ENCODE data around the gene MCC.

MCC gene

DNA sequence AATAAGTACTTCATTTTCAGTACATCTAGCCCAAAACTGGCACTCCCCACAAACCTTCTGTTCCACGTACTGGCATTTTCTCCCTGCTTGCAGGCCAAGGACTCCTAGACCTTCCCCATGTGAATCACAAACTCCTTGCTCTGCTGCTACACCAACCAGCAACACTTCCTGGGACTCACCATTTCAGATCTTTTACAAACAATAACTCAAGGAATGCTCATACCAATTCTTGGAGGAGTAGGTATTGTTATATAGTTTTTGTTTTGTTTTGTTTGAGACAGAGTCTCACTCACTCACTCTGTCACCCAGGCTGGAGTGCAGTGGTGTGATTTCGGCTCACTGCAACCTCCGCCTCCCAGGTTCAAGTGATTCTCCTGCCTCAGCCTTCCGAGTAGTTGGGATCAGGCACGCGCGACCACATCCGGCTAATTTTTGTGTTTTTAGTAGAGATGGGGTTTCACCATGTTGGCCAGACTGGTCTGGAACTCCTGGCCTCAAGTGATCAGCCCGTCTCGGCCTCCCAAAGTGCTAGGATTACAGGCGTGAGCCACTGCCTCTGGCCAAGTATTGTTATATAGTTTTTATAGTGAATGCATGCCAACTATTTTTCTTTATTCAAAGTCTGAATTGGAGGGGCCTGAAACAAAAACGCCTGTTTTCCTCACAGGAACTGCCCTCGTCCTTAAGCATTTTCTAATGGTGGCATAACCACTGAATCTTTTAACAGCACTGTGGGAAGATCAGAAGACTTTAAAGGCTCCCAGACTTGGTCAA, 264.2 kb downstream of the MCC start:
- H3K4me1 ChIP-seq (ENCODE audit: control insufficient read depth, insufficient read depth, low read length), result peaks cover 3% of the 10 kb centered on the region
- H3K9me3 ChIP-seq (ENCODE audit: control insufficient read depth, low read length), result no peaks in the 10 kb centered on the region
- peaks cover 2% of the 10 kb centered on the region for H3K27me3 ChIP-seq (ENCODE audit: control insufficient read depth, insufficient read depth, low read length, poor library complexity, severe bottlenecking)
- H3K36me3 ChIP-seq (ENCODE audit: control insufficient read depth, insufficient read depth, low read length), result no peaks in the 10 kb centered on the region
- H3K27ac ChIP-seq (ENCODE audit: insufficient read depth, low read depth, low read length, poor library complexity, severe bottlenecking), result no peak overlapping the region
- 93 to 94% methylated on average over 13 of the region's 13 CpGs for WGBS, 2 experiments
- no peak overlapping the region for H3K4me3 ChIP-seq (ENCODE audit: insufficient read depth, low read depth, low read length)

DNA sequence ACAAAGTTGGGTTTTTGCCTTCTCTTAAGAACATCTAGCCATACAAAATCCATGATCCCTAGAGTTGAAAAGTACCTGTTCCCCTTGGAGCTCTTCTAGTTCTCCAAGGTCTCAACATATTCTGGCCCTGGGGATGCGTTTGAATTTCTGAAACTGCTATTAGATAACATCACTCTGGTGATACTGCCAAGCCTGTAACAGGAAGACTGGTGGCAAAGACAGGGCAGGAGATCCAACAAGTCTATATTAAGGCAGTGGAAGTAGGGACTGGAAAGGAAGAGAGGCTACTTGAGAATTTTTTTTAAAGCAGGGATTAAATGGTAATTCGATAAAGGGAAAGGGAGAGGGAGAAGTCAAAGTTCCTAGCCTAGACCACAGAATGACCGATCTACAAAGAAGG, 264.9 kb downstream of the MCC start:
- Histone ChIP-seq H3K4me3 (ENCODE audit: insufficient read depth, low read depth, low read length) (no peak overlapping the region), H3K9me3 (ENCODE audit: control insufficient read depth, low read length) (no peaks in the 10 kb centered on the region), H3K27ac (ENCODE audit: insufficient read depth, low read depth, low read length, poor library complexity, severe bottlenecking) (no peak overlapping the region), H3K4me1 (ENCODE audit: control insufficient read depth, insufficient read depth, low read length) (peaks cover 10% of the 10 kb centered on the region), H3K27me3 (ENCODE audit: control insufficient read depth, insufficient read depth, low read length, poor library complexity, severe bottlenecking) (peaks cover 4% of the 10 kb centered on the region), H3K36me3 (ENCODE audit: control insufficient read depth, insufficient read depth, low read length) (no peaks in the 10 kb centered on the region)
- WGBS, 2 experiments, result 91 to 97% methylated on average over 3 of the region's 3 CpGs

DNA sequence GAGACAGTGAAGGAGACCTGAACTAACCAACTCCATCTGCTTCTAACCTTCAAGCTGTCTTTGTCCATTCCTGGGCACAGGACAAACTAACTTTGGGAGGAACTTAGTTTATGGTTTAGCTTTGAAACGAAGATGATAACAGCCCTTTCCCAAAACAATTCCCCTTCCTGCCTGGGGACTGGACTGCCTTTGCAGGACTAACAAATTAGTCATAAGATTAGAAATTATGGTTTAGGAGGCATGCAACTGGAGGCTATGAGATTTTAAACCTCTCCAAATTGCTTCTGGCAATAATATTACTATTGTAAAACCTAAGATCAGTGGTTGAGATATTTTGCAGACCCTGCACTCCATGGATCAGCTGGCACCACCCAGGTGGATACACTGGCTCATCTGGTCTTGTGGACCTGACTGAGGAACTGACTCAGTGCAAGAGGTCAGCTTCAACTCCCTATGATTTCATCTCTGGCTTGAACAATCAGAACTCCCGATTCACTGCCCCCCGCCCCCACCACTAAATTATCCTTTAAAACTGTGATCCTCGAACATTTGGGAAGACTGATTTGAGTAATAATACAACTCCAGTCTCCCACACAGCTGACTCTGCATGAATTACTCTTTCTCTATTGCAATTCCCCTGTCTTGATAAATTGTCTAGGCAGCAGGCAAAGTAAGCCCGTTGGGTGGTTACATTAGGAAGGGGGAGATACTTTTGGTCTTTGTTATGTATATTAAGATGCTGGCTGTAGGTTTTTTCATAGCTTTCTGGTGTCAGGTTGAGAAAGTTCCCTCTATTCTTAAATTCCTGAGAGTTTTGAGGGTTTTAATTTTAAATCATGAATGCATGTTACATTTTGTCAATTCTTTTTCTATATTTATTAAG, 266.7 kb downstream of the MCC start:
- 13 to 34% methylated on average over 4 to 5 of the region's 5 CpGs for WGBS, 2 experiments
- H3K4me1 ChIP-seq (ENCODE audit: control insufficient read depth, insufficient read depth, low read length), result peaks cover 21% of the 10 kb centered on the region
- no peak overlapping the region for H3K27ac ChIP-seq (ENCODE audit: insufficient read depth, low read depth, low read length, poor library complexity, severe bottlenecking)
- no peaks in the 10 kb centered on the region for H3K36me3 ChIP-seq (ENCODE audit: control insufficient read depth, insufficient read depth, low read length)
- H3K27me3 ChIP-seq (ENCODE audit: control insufficient read depth, insufficient read depth, low read length, poor library complexity, severe bottlenecking), result peaks cover 15% of the 10 kb centered on the region
- H3K9me3 ChIP-seq (ENCODE audit: control insufficient read depth, low read length), result no peaks in the 10 kb centered on the region
- H3K4me3 ChIP-seq (ENCODE audit: insufficient read depth, low read depth, low read length), result no peak overlapping the region

DNA sequence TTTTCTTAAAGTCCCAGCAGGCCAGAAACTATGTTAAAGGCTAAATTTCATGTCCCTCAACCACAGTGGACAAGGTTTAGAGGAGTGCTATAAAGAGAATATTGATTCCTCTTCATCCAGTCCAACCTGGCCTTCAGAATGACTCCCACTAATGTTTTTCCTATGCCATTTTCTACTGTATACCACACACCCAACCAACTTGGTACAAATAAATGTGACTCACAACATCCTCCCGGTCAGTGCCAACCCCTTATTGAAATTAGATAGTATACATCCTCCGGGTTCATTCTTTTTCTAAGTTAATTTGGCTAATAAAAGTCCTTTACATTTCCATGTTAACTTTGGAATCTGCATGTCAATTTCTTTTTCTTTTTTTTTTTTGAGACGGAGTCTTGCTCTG, 268.6 kb downstream of the MCC start:
- 79 to 88% methylated on average over 3 of the region's 3 CpGs for WGBS, 2 experiments
- Histone ChIP-seq H3K27ac (ENCODE audit: insufficient read depth, low read depth, low read length, poor library complexity, severe bottlenecking) (no peak overlapping the region), H3K4me1 (ENCODE audit: control insufficient read depth, insufficient read depth, low read length) (peaks cover 34% of the 10 kb centered on the region), H3K9me3 (ENCODE audit: control insufficient read depth, low read length) (no peaks in the 10 kb centered on the region), H3K4me3 (ENCODE audit: insufficient read depth, low read depth, low read length) (no peak overlapping the region), H3K27me3 (ENCODE audit: control insufficient read depth, insufficient read depth, low read length, poor library complexity, severe bottlenecking) (peaks cover 34% of the 10 kb centered on the region), H3K36me3 (ENCODE audit: control insufficient read depth, insufficient read depth, low read length) (no peaks in the 10 kb centered on the region)

DNA sequence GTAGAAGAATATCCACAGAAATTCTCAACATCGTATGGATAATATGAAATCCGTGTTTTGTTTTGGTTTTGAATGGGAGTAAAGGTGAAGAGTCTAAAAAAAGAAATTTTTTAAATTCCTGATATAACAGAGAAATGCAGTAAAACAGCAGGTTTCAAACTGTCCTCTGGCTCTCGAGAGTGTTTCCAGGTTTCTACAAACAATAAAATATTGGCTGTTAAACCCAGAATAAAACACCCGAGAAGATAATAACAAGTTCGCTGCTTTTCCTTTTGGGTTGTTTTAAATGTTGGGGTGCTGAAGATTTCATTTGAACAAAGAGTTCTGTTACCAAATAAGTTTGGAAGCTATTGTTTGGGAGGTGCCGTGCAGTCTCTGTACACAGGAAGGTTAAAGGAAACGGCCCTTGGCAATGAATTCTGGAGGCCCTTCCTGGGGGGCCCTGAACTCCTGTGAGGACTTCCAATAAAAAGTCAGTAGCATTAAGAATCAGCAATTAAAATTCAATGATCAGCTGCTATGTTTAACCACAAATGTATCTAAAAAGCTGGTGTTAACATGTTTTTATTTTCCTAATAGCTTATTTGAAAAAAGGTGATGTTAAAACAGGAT, 269.2 kb downstream of the MCC start:
- no peaks in the 10 kb centered on the region for H3K36me3 ChIP-seq (ENCODE audit: control insufficient read depth, insufficient read depth, low read length)
- H3K4me3 ChIP-seq (ENCODE audit: insufficient read depth, low read depth, low read length), result no peak overlapping the region
- peaks cover 39% of the 10 kb centered on the region for H3K4me1 ChIP-seq (ENCODE audit: control insufficient read depth, insufficient read depth, low read length)
- H3K27ac ChIP-seq (ENCODE audit: insufficient read depth, low read depth, low read length, poor library complexity, severe bottlenecking), result no peak overlapping the region
- peaks cover 41% of the 10 kb centered on the region for H3K27me3 ChIP-seq (ENCODE audit: control insufficient read depth, insufficient read depth, low read length, poor library complexity, severe bottlenecking)
- no peaks in the 10 kb centered on the region for H3K9me3 ChIP-seq (ENCODE audit: control insufficient read depth, low read length)
- 77 to 79% methylated on average over 7 of the region's 7 CpGs for WGBS, 2 experiments

DNA sequence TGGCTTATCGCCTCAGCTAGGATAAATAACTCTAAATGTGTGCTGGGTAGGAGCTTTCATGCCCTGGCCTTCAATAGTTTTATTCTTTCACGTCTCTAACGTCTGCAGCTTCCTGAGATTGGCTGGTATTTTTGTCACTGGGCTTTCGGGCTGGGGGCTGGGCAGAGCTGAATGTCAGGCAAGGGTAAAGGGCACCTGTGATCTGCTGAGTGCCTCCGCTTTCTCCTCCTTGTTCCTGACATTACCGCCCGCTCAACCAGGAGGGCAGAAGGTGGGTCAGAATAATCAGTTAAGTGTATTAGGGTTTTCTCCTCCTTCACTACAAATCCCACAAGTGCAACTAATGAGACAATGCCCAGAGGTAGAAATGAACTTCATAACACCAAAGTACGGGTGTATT, 270.1 kb downstream of the MCC start:
- Histone ChIP-seq H3K36me3 (ENCODE audit: control insufficient read depth, insufficient read depth, low read length) (no peaks in the 10 kb centered on the region), H3K27me3 (ENCODE audit: control insufficient read depth, insufficient read depth, low read length, poor library complexity, severe bottlenecking) (peaks cover 43% of the 10 kb centered on the region), H3K4me3 (ENCODE audit: insufficient read depth, low read depth, low read length) (no peak overlapping the region), H3K9me3 (ENCODE audit: control insufficient read depth, low read length) (no peaks in the 10 kb centered on the region), H3K27ac (ENCODE audit: insufficient read depth, low read depth, low read length, poor library complexity, severe bottlenecking) (no peak overlapping the region), H3K4me1 (ENCODE audit: control insufficient read depth, insufficient read depth, low read length) (peaks cover 47% of the 10 kb centered on the region)
- WGBS, 2 experiments, result 39 to 50% methylated on average over 5 to 6 of the region's 8 CpGs

DNA sequence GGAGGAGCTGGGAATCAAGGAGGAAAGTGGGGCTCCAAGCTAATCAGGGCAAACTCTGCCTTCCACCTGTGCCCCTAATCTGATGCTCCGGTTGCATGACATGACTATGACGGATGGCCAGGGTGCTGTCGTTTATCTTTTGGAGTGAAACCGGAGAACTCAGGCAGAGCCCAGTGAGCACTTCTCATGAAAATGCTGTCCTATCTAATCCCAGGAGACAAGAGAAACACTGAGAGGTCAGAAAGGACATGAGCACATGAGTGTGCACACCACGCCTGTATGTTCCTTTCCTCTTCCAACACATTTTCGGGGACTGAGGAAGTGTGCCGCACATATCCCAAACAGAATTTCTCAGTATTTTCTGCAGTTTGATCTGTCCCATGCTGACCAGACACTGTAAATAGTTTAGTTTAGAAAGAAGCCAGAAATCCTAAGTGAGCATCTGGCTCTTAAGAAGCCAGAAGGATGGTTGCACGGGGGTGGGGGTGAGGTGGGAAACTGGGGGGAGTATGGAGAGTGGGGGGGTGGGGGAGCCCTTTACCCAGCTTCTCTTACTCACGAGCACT, 270.6 kb downstream of the MCC start:
- no peaks in the 10 kb centered on the region for H3K9me3 ChIP-seq (ENCODE audit: control insufficient read depth, low read length)
- no peaks in the 10 kb centered on the region for H3K36me3 ChIP-seq (ENCODE audit: control insufficient read depth, insufficient read depth, low read length)
- H3K27ac ChIP-seq (ENCODE audit: insufficient read depth, low read depth, low read length, poor library complexity, severe bottlenecking), result no peak overlapping the region
- H3K4me1 ChIP-seq (ENCODE audit: control insufficient read depth, insufficient read depth, low read length), result peaks cover 52% of the 10 kb centered on the region
- peaks cover 48% of the 10 kb centered on the region for H3K27me3 ChIP-seq (ENCODE audit: control insufficient read depth, insufficient read depth, low read length, poor library complexity, severe bottlenecking)
- 70 to 74% methylated on average over 9 of the region's 9 CpGs for WGBS, 2 experiments
- H3K4me3 ChIP-seq (ENCODE audit: insufficient read depth, low read depth, low read length), result no peak overlapping the region

DNA sequence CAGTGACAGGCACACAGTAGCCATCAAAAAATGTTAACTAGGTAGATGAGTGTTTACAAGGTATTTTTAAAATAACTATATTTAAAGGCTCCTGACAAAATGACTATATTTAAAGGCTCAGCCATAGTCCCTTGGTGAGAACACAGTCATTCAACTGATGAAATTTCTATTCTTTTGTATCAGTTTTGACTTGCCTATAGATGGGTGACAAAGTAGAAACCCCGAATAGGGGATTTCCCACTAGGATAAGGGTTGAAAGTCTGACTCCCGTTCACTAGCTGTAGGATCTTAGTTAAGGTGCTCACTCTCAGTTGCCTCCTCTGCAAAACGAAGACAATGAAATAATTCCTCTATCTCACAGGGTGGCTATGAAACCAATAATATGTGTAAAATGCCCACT, 271.7 kb downstream of the MCC start:
- peaks cover 60% of the 10 kb centered on the region for H3K4me1 ChIP-seq (ENCODE audit: control insufficient read depth, insufficient read depth, low read length)
- peaks cover 59% of the 10 kb centered on the region for H3K27me3 ChIP-seq (ENCODE audit: control insufficient read depth, insufficient read depth, low read length, poor library complexity, severe bottlenecking)
- no peak overlapping the region for H3K27ac ChIP-seq (ENCODE audit: insufficient read depth, low read depth, low read length, poor library complexity, severe bottlenecking)
- 83 to 90% methylated on average over 2 to 3 of the region's 3 CpGs for WGBS, 2 experiments
- no peak overlapping the region for H3K4me3 ChIP-seq (ENCODE audit: insufficient read depth, low read depth, low read length)
- no peaks in the 10 kb centered on the region for H3K9me3 ChIP-seq (ENCODE audit: control insufficient read depth, low read length)
- H3K36me3 ChIP-seq (ENCODE audit: control insufficient read depth, insufficient read depth, low read length), result no peaks in the 10 kb centered on the region

DNA sequence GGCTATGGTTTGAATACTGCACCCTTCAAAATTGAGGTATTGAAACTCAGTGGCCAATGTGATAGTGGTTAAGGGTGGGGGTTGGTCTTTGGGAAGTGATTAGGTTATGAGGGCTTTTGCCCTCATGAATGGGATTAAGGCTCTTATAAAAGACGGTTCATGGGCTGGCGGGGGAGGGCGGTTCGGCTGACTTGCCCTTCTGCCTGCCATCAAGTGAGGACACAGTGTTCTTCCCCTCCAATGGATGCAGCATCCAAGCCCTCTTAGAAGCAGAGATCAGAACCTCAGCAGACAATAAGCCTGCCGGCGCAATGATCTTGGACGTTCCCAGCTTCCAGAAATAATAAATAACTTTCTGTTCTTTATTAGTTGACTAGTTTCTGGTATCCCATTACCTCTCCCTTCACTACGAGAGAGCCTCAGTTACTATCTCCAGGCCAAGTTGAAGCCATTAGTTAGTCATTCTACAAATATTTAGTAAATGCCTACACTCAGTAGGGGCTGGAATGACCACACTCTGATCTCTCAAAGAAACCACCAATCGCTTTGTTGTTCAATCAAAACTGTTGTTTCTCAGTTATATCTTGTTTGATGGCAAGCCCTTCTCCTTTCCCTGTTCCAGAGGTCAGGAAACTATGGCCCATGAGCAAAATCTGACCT, 272.7 kb downstream of the MCC start:
- no peaks in the 10 kb centered on the region for H3K36me3 ChIP-seq (ENCODE audit: control insufficient read depth, insufficient read depth, low read length)
- H3K4me3 ChIP-seq (ENCODE audit: insufficient read depth, low read depth, low read length), result no peak overlapping the region
- no peaks in the 10 kb centered on the region for H3K9me3 ChIP-seq (ENCODE audit: control insufficient read depth, low read length)
- peaks cover 60% of the 10 kb centered on the region for H3K4me1 ChIP-seq (ENCODE audit: control insufficient read depth, insufficient read depth, low read length)
- no peak overlapping the region for H3K27ac ChIP-seq (ENCODE audit: insufficient read depth, low read depth, low read length, poor library complexity, severe bottlenecking)
- 86 to 87% methylated on average over 9 of the region's 9 CpGs for WGBS, 2 experiments
- H3K27me3 ChIP-seq (ENCODE audit: control insufficient read depth, insufficient read depth, low read length, poor library complexity, severe bottlenecking), result peaks cover 69% of the 10 kb centered on the region

All from ectodermal cell (in vitro differentiated cells).